ENCODE results near the gene MYO1C. TPM values are rescaled to one million over a fixed set of nuclear protein-coding genes. Genes with fewer than 3 reads are reported as not detected.

The MYO1C gene
- total and polyA plus RNA-seq, 2 of the 8 experiments (the other 6 are each of a cell fraction or from before 2014, with no cell fraction given): 40.1 to 78.6 TPM

DNA sequence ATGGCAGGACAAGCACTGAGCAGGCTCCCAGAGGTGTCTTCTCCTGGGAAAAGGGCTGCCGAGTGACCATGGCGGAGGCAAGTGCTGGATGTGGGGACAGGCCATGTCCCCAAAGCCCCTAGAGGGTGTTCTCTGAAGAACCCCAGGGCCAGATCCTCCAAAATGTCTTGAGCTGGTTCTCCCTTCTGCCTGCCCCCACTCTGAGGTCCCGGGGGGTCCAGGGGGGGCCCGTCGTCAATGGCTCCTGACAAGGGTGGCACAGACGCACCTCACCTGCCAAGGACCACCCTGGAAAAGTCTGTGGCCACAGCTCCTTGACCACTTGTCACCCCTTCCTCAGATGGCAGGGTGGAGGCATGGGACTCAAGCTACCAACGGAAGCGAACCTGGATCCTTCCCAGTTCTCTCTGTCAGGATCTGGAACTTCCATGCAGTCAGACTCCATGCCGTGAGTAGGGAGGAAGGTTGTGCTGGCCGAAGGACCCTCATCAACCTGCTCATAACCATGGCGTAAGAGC lies 2.3 kb upstream of the MYO1C start:
- peak overlapping the region; percentile 42; the same call in 1 of the 2 replicates for H4K8ac ChIP-seq (ENCODE audit: extremely low read depth, insufficient read depth, low read length)
- peaks cover 0 to 2% of the 10 kb centered on the region in 2 experiments for H4K20me1 ChIP-seq (replicated peaks in 1 of 2; ENCODE audit: control insufficient read depth in 1 of 2, insufficient read depth in 2 of 2, low read length in 2 of 2)
- POLR2A ChIA-PET (ENCODE audit: partially characterized antibody): interaction anchor here (2.0 to 2.9 kb wide), 3 partner anchors 10 to 21 kb away, joined by 4 to 15 read pairs (median 9); partner anchors contain the start of gene INPP5K
- no peak for TF ChIP-seq EGR1 (IDR thresholded peaks at IDR 0.05; ENCODE audit: borderline replicate concordance, low read depth, low read length)
- TF ChIP-seq TCF12 (IDR thresholded peaks at IDR 0.05; ENCODE audit: low read depth, low read length): no peak
- no peak for TF ChIP-seq SIRT6 (IDR thresholded peaks at IDR 0.05; ENCODE audit: low read length)
- TF ChIP-seq CBX8 (IDR thresholded peaks at IDR 0.05; ENCODE audit: borderline replicate concordance, low read depth, low read length): no peak
- TF ChIP-seq SIX5 (IDR thresholded peaks at IDR 0.05; ENCODE audit: low read depth, low read length): no peak
- no peaks in the 10 kb centered on the region; the same call in 1 of the 2 replicates for H3K79me1 ChIP-seq (ENCODE audit: low read depth, low read length)
- H2BK120ac ChIP-seq (replicated peaks; ENCODE audit: low read depth, low read length): no peak overlapping the region
- no peaks in the 10 kb centered on the region for H3K79me2 ChIP-seq (ENCODE audit: control insufficient read depth in 1 of 2, insufficient read depth in 2 of 2, low read length in 2 of 2)
- H3K4ac ChIP-seq (replicated peaks; ENCODE audit: insufficient read length, low read depth, low read length): no peak overlapping the region
- no peak overlapping the region for H4K91ac ChIP-seq (replicated peaks; ENCODE audit: insufficient read length, low read length)
- no peak for DNase-seq (ENCODE audit: low read depth in 1 of 2, low spot score in 2 of 2)
- no peak overlapping the region for H2BK12ac ChIP-seq (ENCODE audit: low read depth, low read length)
- no peak overlapping the region for H2AK5ac ChIP-seq (ENCODE audit: low read depth, low read length)
- H3K9me3 ChIP-seq (ENCODE audit: insufficient read depth in 2 of 2, low read depth in 1 of 2, low read length in 1 of 2): no peaks in the 10 kb centered on the region
- CTCF ChIA-PET (ENCODE audit: partially characterized antibody): interaction anchor here (0.5 to 1.8 kb wide), 5 partner anchors 17 to 71 kb away, joined by 3 to 10 read pairs (median 5); partner anchors contain the start of gene INPP5K
- H4K5ac ChIP-seq (ENCODE audit: insufficient read length, low read depth, low read length): no peak overlapping the region
- no peak overlapping the region for H3K56ac ChIP-seq (replicated peaks; ENCODE audit: insufficient read length, low read depth, low read length)
- no peak overlapping the region for H3K4me2 ChIP-seq (ENCODE audit: insufficient read depth in 1 of 2, low read depth in 2 of 2, low read length in 2 of 2)
- no peak overlapping the region for H2BK15ac ChIP-seq (ENCODE audit: low read length)
- no peak overlapping the region for H3K14ac ChIP-seq (ENCODE audit: insufficient read length)
- no peak overlapping the region for H2BK20ac ChIP-seq (ENCODE audit: low read length)
- H3K4me1 ChIP-seq (replicated peaks in 1 of 4; ENCODE audit: control insufficient read depth in 3 of 4, insufficient read depth in 4 of 4, low read length in 3 of 4): peaks cover 0 to 9% (median 4%) of the 10 kb centered on the region in 4 experiments; a peak in 4 of 7 replicates
- FAIRE-seq: no peak
- peaks cover 0 to 5% (median 0%) of the 10 kb centered on the region in 4 experiments; a peak in 2 of 8 replicates for H3K36me3 ChIP-seq (ENCODE audit: control insufficient read depth in 2 of 4, insufficient read depth in 4 of 4, low read length in 3 of 4)
- H2BK5ac ChIP-seq (ENCODE audit: low read depth, low read length): no peak overlapping the region
- no peak overlapping the region for H3K27ac ChIP-seq (ENCODE audit: low read depth, low read length)
- no peak overlapping the region for H3K9ac ChIP-seq (replicated peaks in 1 of 4; ENCODE audit: extremely low read depth in 1 of 4, low read depth in 3 of 4, low read length in 3 of 4)
- no peak overlapping the region for H3K23ac ChIP-seq (ENCODE audit: insufficient read length)
- H2AFZ ChIP-seq (ENCODE audit: low read length): no peak overlapping the region
- WGBS, 2 experiments (ENCODE audit: extremely low coverage in 1 of 2, insufficient coverage in 1 of 2, insufficient read length in 1 of 2, insufficient replicate concordance in 2 of 2, low coverage in 1 of 2, low lambda C conversion rate in 2 of 2, missing lambda C conversion rate in 1 of 2): 93% methylated on average over 11 of the region's 11 CpGs; no CpG with 5 or more reads in 1 of the 2 experiments
- no peaks in the 10 kb centered on the region for H3K27me3 ChIP-seq (replicated peaks in 1 of 4; ENCODE audit: control insufficient read depth in 3 of 4, extremely low read depth in 1 of 4, insufficient read depth in 3 of 4, low read length in 3 of 4)
- H3K18ac ChIP-seq (ENCODE audit: extremely low read depth, low read length): no peak overlapping the region
- H3K23me2 ChIP-seq (ENCODE audit: low read depth, low read length): peaks cover 7% of the 10 kb centered on the region; the same call in 1 of the 2 replicates
- no peak overlapping the region for H3K4me3 ChIP-seq (ENCODE audit: extremely low read depth in 1 of 4, insufficient read depth in 2 of 4, low read depth in 3 of 4, low read length in 4 of 4)
